ENCODE results near the gene DMRTB1. TPM values are rescaled to one million over a fixed set of nuclear protein-coding genes. Genes with fewer than 3 reads are reported as not detected.

Gene DMRTB1
- total RNA-seq (2014; rRNA removed; shearing (Covaris generic)), result not detected in 2 replicates

- DNase-seq (ENCODE audit: low read depth), result no peak
Measured at GRCh38 chr1:53459321-53460175, at the start of gene DMRTB1. TSS of gene DMRTB1 (plus strand) at chr1:53459399. CDS start at chr1:53459454, 55 bp downstream.

DNA sequence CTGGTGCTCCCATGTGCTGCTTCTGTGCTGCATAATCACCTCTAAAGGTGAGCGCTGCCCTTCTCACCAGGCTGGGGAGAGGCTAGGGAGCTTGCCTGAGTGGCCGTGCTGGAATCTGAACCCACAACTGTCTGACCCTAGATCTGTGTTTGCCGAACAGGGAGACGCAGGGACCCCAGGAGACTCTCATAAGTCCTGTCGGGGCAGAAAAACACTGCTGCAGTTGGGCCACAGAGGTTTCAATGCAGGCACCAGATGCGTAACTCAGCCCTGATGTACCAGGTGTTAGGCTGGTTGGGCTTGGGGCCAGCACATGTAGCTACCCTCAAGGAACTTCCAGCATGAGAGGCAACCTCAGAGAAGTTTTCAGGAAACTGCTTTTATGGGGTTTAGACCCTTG, 49.5 kb upstream of the DMRTB1 start:
- DNase-seq (ENCODE audit: low read depth), result peak; percentile 30

DNA sequence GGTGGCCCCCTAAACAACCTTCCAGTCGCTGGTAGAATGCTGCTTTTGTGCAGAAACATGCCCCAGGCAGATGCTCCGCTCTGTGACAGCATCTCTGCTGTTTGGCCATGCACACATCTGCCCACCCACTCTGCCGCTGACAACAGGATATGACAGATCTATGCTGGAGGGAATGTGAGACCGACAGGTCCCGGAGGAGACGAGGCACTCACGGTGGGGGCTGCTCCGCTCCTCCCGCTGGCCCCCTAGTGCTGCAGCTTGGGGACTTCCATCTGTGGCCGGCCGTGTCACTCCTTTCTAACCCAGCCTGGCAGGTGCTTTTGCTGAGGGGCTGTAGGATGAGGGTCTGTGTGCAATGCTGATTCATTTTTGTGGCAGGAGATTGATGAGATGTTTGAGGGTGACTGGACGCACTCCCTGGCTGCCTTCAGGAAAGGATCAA, 49.1 kb upstream of the DMRTB1 start:
- DNase-seq (ENCODE audit: low read depth), result peak; percentile 80

- no peak for DNase-seq (ENCODE audit: low read depth)
Measured at GRCh38 chr1:53410701-53411100, 48.5 kb upstream of the DMRTB1 start.

DNA sequence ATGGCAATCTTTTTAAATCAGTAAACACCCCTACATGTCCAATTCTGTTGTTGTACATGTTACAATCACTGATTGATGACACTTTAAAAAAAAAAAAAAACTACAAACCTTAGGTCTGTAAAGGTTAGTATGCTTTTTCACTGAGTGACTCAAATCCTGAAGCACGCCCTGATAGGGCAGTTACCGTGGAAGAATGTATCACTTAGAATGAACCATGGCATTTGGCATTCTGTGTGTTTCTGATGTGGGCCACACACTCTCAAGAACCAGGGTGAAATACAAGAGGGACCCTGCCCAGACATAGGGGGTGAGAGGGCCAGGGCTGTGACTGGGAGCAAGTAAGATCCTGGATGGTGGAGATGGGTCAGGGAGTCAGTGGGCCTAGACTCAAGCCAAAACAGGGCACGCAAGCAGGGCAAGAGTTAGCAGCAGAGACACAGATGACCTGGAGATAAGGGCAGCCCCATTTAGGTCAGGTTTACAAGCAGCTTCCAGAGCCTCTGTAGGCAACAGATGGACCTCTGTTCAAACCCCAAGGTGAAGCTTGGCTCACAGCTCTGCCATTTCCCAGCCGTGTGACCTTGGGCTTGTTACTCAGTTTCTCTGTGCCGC, 47.6 kb upstream of the DMRTB1 start:
- no peak for DNase-seq (ENCODE audit: low read depth)

GRCh38 chr1:53412285-53413174, 46.7 kb upstream of the DMRTB1 start:
- DNase-seq (ENCODE audit: low read depth), result no peak

GRCh38 chr1:53413175-53414001, 45.8 kb upstream of the DMRTB1 start:
- peak; percentile 87 for DNase-seq (ENCODE audit: low read depth)

DNA sequence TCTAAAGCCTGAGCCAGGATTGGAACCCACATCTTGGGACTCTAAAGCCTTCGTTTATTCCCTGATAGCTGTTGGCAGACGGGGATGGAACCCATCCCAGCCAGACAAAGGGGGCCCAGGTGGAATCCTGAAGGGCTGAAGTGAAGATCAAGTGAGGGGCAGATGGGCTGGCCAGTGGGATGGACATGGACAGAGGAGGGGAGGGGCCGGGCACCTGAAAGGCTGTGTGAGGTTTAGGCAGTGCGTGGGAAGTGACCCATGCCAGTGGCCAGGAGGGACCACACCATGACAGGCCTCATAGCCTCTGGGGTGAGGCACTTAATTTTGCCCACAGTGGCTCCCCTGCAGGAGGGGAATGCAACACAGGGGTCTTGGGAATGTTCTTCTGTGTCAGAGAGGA, 44.6 kb upstream of the DMRTB1 start:
- no peak for DNase-seq (ENCODE audit: low read depth)

DNA sequence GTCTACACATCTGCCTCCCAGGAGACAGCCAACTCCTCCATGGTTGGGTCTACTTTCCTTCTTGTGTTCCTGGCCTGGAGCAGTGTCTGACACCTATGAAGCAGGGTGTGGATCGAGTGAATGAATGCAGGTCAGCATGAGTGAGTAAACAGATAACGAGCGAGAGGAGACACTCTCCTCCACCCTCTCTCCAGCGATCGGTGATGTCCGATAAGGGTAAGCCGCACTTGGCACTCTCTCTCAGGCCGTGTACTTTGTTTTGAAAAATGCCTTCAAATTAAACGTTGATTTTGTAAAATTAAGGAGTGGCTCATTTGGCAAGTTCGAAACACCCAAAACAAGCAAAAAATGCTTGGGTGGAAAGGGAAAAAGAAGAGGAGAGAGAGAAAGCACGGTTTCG, 43.8 kb upstream of the DMRTB1 start:
- no peak for DNase-seq (ENCODE audit: low read depth)

DNA sequence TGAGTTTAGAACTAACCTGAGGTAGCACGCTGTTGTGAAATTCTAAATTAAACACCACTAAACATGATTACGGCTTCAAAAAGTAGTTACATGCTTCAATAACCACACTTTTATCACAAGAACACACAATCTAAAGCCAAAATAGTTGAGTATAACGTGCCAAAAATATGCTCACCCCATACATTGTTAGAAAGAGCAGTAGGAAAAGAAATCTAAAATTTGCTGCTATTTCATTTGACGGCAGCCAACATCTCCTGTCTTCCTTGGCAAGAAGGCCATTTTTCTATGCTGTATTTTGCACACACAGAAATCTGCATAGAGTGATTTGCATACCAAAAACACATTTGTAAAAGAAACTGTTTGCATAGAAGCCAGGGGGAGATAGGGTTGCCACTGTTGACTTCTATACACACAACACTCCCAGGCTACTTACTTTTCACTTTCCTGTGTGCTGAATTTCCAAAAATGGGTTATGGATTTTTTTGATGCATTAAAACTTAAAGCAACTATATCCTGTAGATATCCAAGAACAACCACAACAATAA, 42.9 kb upstream of the DMRTB1 start:
- no peak for DNase-seq (ENCODE audit: low read depth)

DNA sequence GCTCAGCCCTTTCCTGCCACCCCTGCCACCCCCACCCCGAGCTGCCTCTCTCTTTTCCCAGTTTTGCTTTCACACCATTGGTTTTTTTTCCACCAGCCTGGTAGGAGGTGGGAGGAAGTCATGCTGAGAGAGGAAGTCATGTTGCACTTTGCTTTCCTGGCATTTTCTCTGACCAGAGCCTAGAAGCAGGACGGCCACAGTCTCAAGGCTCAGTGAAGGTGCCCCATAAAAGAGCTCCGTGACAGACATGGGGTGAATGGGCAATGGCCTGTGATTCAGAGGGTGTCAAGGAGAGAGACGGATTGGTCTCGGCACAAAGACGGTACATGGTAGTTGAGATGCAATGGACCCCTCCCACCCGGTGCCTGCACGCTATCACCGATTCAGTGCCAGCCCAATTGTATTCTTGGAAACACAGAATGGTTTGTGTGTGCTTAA, 42.1 kb upstream of the DMRTB1 start:
- DNase-seq (ENCODE audit: low read depth), result no peak

GRCh38 chr1:53419034-53419433, 40.2 kb upstream of the DMRTB1 start:
- DNase-seq (ENCODE audit: low read depth), result no peak

DNA sequence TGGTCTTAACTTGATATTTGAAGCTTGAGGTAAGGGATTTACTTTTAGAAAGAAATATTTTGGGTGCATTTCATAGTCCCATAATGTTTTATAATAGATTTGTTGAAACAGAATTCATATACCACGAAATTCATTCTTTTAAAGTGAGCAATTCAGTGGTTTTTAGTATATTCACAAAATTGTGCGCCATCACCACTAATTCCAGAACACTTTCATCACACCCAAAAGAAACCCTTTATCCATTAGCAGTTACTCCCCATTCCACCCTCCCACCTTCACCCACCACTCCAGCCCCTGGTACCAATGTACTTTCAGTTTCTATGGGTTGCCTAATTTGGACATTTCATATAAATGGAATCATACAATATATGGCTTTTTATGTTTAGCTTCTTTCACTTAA, 38.9 kb upstream of the DMRTB1 start:
- DNase-seq (ENCODE audit: low read depth), result no peak

DNA sequence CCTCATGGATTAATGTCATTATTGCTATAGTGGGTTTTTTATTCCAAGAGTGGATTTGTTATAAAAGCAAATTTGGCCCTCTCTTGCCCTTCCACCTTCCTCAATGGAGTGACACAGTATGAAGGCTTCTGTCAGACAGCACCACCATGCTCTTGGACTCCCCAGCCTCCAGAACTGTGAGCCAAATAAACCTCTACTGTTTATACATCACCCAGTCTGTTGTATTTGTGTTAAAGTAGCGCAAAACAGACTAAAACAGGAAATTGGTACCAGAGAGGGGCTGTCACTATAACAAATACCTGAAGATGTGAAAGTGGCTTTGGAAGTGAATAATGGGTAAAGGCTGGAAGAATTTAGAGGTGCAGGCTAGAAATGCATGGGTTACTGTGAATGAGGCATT, 38.0 kb upstream of the DMRTB1 start:
- no peak for DNase-seq (ENCODE audit: low read depth)

DNA sequence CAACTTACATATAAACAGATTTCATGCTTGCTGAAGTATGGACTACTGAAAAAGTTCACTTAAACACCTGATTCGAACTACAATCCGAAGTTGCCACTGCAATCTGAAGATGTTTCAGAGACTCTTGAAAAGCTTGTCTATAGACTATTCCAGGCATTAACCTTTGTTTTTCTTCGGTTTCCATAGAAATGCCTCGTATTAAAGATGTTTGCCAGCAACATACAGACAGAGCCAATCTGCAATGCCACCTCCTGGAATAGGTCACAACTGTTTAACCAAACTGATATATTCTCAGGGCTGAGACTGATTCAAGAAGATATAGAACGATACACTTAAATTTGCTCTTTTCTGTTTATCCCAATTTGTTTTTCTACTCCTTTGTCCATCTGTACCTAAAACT, 28.9 kb upstream of the DMRTB1 start:
- peak; percentile 32 for DNase-seq (ENCODE audit: low read depth)

DNA sequence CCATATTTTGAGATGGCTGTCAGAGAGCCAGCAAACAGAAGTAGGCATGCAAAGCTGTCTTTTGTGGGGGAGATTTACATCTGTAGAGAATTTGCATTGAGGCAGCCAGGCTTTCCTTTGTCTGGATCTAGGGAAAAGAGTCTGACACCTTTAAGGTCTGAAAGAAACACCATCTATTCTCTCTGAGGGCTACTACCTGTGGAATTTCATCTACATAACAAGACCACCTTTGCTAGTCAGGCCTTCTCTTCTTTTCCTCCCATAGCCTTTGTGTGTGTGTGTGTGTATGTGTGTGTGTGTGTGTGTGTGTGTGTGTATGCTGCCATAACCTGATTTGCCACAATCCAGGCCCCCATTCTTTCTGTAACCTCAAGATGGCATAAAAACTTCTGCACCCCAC, 28.4 kb upstream of the DMRTB1 start:
- DNase-seq (ENCODE audit: low read depth), result no peak

GRCh38 chr1:53431244-53431643, 28.0 kb upstream of the DMRTB1 start:
- no peak for DNase-seq (ENCODE audit: low read depth)

DNA sequence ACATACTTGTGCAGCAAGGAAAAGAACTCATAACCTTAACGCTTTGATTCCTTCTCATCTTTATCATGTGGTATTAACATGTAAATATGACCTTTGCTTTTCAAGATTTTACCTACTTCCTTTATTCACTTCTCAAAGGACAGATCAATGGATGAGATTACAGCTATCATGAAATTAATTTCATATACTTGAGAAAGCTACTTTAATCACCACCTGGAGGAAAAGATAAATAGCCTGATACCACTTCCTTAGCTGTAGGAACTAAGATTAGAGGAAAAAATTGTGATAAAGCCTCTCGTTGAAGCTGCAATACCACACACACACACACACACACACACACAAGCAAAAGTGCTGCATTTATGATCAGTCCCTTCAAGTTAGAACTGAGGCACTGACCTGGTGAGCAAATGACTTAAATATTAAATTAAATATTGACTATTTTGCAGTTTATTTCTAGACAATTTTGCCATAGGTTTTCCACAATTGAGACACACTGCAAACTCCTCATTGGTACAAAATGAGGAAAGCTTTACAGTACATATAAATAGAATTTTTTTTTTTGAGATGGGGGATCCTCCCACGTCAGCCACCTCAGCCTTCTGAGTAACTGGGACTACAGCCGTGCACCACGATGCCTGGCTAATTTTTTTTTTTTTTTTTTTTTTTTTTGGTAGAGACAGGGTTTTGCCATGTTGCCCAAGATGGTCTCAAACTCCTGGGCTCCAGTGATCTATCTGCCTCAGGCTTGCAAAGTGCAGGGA, 27.2 kb upstream of the DMRTB1 start:
- no peak for DNase-seq (ENCODE audit: low read depth)

GRCh38 chr1:53432611-53433010, 26.6 kb upstream of the DMRTB1 start:
- DNase-seq (ENCODE audit: low read depth), result no peak

DNA sequence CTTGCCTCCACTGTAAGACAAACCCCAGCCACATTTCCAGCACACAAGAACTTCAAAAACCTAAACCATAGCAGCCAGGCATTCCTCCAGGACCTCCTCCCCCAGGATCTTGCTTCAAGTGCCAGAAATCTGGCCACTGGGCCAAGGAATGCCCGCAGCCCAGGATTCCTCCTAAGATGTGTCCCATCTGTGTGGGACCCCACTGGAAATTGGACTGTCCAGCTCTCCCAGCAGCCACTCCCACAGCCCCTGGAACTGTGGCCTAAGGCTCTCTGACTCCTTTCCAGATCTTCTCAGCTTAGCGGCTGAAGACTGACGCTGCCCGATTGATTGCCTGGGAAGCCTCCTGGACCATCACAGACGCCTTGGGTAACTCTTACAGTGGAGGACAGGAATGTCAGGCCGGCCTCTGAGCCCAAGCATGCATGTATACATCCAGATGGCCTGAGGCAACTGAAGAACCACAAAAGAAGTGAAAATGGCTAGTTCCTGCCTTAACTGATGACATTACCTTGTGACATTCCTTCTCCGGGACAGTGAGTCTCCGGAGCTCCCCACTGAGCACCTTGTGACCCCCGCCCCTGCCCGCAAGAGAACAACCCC, 24.7 kb upstream of the DMRTB1 start:
- DNase-seq (ENCODE audit: low read depth), result peak; percentile 42
